Epithelial cell of alveolus of lung (primary cell): ENCODE measurements around the gene ESYT2. TPM values are rescaled to one million over a fixed set of nuclear protein-coding genes. Genes with fewer than 3 reads are reported as not detected.

Experiments
- total RNA-seq: library from RNA; depleted of rRNA; stranded (reverse); fragments of >200 nt; gene quantifications from 2 replicates; pipeline ENCODE4 v1.2.1, GENCODE V29; 2015

Gene ESYT2
- 31.6 and 54.8 TPM in 2 replicates for total RNA-seq

GRCh38 chr7:158829342-158830210 is at the start of gene ESYT2:
Gene ESYT2, minus strand, starts transcription at chr7:158829509. Its CDS starts 91 bp downstream, at chr7:158829418.

GRCh38 chr7:158704524-158705233 is 124.6 kb downstream of the ESYT2 start, which contains the start of gene NCAPG2:
Gene NCAPG2, minus strand, starts transcription at chr7:158704804. Its CDS starts 2,905 bp downstream, at chr7:158701899.

Other genes starting within 250 kb of the ESYT2 start
- 0.78 and 2.7 TPM in 2 replicates for gene PTPRN2, start 241.7 kb downstream of the ESYT2 start, total RNA-seq
- 10.5 and 19.5 TPM in 2 replicates for gene NCAPG2, start 124.7 kb downstream of the ESYT2 start, total RNA-seq
- 3.0 and 17.9 TPM in 2 replicates for gene DYNC2I1, start 27.0 kb upstream of the ESYT2 start, total RNA-seq